HG03097 (cell line): ENCODE results near the gene CBFA2T2.

Experiments
- ATAC-seq: cut with Tn5 transposase; IDR thresholded peaks from one replicate; pipeline ENCODE4 v1.9.1; 2021; ENCODE audit not compliant: unreplicated experiment, low FRiP score

Gene CBFA2T2

DNA sequence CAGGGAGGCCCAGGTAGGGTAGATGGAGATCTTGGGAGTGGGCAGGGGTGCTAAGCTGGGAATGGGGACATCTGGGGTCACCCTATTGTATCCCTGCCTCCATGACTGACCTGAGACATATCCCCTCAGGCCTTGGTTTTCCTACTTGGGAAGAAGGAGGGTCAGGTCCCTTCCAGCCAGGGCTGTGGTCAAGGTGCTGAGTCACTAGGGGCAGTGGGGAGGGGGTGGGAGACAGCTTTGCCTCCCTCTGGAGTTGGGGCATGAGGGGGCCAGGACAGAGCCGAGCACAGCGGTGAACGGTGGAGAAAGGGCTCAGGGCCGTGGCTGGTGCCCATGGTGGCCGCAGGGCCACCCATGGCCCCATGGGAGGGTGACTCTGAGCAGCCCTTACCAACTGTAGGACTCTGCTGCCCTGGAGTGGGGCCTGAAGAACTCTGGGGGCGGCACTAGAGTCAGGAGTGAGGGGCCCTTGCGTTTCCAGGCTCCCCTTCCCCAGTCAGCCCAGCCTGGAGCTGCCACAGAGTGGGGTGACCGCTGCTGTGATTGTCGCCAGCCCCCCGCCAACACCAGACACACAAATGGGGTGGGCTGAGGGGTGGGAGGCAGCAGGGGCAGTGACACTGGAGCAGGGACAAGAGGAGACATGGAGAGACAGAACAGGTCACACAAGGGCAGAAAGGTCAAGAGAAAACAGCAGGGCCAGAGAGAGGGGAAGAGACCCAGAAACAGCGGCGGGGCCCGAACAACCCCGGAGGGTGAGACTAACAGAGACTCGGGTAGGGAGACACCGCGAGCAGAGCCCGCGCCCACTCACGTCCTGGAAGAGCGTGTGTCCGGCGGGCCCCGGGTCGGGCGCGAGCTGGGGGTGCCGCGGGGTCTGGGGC, 183.8 kb downstream of the CBFA2T2 start:
- ATAC-seq: no peak

DNA sequence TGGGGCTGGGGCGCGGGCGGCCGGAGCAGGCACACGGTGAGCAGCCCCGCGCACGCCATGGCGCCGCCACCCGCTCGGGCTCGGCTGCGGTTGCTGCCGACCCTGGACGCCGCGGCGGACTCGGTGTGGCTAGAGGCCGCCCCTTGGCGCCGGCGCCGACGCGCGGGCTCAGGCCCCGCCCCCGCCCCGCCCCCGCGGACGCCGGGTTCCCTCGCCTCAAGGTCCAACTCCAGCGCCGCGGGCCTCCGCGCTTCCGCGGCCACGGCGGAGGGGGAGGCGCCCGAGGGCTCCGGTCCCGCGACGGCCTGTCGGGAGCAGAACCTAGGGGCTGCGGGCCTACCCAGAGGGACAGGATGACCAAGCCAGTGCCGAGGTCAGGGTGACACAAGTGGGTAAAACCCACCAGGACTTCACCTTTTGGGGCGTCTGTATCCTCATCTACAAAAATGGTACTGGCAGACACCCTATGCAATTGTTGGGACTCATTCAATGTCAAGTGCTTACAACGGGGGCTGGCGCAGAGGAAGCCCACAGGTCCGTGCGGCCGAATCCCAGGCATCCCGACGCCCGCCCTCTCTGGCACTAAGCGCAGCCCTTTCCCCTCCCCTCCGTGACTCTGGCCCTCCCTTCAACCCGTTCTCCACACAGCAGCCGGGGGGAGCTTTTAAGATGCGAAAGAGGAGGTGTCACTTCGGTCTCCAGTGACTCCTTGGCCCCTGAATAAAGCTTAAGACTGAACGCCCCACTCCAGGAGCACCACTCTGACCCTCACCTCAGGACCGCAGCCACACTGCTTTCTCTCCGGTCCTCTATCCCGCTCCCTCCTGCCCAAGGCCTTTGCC, 184.6 kb downstream of the CBFA2T2 start, which contains the start of gene NECAB3:
Gene NECAB3 (minus strand): TSS at position 135 of the 842 bp plus-strand sequence. CDS start 76 bp downstream, at position 59.
- peak; percentile 41 for ATAC-seq

DNA sequence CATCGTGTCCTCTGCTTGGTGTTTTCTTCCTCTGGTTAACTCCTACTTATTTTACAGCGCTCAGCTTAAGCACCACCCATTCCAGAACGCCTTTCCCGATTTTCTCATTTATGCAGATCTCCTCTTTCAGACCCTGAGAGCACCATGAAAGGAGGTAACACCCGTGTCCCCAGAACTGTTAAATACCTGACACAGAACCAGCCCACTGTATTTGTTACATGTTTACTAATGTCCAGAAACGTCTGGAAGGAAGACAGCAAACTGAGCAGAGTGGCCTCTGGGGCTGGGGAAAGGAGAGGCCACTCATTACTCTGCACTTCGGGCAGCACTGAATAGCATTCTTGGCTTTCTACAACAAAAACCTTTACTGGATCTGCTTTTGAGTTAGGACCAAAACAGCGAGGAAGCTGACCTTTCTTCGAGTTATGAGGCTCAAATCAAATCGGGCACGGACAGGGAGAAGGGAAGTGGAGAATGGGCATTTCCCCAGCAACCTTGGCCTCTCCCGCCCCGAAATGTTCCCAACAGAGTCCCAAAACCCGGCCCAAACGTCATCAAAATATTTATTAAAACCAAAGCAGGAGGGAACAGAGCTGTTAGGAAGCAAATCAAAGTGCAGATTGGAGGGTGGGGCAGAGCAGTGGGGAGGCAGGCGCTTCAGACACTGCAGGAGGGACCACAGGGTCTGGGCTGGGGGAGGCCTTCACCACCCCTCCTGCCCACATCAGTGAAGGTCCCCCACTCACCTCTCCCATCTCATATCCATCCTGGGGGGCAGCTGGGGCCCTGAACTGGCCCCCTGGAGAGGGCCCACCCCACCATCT, 185.5 kb downstream of the CBFA2T2 start:
- ATAC-seq: no peak

DNA sequence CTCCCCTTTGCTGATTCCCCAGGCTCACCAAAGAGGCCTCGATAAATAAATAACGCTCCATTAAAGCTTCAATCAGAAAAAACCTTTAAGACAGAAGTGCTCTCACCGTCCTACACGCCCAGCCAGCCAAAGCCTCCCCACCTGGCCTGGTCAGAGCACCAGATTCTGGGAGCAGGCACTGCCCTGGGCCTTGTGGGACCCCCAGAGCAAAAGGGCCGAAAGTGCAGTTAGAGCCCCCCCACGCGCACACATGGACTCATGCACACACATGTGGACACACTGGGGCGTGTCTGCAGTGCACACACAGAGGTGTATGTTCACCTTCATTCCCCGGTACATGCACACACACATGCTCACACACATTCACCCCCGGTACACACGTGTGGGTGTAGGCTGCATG, 186.2 kb downstream of the CBFA2T2 start:
- ATAC-seq: no peak

DNA sequence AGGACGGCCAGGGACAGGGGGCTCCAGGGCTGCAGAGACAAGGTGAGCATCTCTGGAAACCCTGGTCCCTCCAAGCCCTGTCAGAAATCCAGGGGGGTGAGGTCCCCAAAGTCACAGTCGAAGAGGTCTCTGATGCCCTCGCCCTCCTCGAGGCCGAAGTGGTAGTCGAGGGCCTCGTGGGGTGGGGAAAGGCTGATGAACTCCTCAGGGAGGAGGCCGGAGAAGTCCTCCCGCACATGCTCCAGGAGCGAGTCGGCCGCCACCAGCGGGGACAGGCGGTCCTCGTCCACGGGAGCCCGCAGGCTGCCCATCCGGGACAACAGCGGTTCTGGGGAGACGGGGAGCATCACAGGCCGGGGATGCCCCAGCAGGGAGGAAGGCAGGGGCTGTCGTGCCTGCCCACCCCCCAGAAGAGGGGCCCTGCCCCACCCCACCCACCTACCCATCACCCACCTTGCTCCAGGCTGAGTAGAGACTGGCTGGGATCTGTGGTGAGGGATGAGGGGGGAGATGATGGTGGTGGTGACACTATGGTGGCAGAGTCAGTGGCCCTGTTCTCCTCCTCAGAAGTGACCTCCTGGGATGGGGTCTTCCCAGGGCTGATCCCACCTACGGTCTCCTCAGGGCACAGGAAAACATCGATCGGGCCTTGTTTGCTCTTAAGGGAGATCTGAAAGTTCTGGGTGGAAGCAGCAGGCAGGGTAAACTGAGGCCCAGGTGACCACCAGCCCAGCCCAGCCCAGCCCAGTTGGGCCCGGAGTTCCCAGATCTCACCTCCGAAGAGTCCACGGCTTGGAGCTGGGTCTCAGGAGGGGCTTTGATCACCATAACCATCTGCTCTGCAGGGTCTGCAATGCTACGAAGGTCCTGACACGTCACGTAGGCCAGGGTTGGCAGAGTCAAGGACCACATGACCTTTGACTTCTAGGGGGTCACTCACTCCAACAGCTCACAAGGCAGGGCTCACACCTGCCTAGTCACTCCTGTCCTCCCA, 187.1 kb downstream of the CBFA2T2 start:
- ATAC-seq: no peak

DNA sequence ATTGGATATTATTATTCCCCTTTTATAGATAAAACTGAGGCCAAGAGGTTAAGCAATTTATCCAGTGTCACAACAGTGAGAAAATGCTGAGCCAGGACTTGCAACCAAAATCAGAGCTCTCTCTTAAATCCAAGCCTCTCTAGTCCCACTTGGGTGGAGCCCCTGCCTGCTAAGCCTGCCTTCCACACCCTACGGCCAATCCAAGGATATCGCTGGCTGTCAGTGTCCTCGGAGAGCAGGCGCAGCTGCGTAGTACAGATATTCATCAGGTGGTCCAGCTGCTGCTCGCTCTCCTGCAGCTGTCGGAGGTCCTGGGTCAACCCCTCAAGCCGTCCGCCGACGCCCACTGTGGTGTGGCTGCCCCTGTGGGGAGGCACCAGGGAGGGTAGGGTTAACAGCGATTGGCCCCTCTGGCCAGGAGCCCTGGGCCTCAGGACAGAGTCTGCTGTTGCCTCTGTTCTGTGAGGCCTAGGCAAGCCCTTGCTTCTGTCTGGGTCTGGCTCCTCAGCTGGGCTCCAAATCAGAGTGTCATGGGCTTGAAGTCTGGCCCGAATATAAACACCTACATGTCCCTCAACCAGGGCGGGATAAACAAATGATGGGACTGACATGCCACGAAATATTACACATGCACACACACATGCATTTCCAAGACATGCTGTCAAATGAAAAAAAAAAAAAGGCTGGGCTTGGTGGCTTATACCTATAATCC, 188.3 kb downstream of the CBFA2T2 start:
- no peak for ATAC-seq

DNA sequence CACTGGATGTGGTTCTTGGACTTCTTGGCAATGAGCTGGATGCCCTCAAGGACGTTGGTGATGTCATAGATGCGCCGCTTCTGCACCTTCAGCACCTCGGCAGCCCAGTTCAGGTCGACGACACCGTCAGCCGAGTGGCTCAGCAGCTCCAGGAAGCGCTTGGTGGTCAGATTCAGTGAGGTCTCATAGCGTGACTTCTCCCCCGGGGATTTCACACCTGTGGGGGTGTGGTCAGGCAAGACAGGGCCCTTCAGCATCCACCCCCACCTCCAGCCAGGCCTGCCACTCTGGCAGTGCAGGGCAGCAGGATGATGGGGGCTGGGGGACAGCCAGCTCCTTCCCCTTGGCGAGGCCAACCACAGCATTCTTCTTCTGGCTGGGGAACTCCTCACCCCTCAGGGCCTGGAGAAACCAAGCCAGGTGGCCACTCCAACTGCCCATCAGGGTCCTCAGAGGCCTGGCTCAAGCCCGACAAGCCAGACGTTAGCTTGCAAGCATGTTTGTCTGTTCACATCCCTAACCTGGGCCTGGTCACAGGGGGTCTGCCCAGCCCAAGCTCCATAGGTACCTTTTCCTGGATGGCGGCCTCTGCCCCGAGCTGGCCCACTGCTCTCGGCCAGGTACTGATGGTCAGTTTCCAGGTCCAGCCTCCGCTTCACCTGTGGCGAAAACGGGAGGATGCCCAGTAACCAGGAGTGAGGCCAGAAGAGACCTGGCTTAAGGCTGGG, 190.0 kb downstream of the CBFA2T2 start:
- no peak for ATAC-seq

DNA sequence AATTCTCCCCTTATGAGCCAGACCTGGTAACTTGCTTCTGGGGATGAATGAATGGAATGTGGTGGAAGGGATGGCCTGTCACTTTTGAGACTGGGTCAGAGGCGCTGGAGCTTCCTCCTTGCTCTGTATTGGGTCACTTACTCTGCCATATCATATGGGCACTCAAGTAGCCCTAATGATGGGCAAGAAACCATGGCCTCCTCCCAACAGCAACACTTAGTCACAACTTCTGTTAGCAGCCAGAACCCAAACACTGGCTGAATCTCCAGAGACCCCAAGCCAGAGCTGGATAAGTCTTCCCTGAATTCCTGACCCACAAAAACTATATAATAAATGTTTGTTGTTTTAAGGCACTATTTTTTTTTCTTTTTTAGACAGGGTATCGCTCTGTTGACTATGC, 190.8 kb downstream of the CBFA2T2 start:
- ATAC-seq: no peak

DNA sequence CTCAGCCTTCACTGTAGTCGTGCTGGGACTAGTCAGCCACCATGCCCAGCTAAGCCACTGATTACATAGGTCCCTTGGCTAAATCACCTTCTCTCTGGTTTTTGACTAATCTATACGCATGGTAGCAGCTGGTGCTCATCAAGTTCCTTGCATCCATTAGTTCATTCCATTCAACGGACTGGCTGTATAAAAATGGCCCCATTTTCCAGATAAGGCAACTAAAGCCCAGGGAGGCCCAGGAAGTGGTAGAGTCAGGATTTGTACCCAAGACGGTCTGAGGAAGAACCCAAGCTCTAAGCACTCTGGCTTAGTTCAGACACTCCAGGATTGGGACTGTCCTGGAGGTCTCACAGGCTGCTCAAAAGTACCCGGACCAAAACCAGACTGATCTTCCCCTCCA, 191.4 kb downstream of the CBFA2T2 start:
- ATAC-seq: no peak

DNA sequence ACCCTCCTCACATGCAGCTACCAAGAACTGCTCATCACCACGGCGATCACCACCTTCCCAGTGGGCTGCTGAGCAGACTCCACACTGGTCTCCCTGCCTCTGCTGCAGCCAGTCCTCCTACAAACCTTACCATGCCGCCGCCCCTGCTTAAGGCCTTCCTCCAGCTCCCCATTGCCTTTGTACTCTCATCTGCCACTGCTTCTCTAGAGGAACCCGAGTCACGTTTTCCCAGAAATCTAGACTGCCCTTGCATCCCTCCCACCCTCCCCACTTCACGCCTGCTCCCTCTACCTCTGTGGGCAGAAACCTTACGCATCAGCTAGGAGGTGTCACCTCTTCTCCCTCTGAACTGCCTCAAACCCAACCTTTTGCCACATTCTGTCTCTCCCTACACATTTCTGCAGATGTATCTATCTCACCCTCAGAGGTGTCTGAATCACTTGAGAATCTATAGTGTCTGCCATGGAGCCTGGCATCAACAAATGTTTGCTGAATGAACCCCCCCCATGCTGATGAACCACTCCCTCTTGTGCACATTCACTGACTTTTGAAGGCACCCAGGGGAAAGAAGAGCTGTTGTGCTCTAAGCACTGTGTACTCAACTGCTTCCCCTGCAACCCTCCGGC, 191.9 kb downstream of the CBFA2T2 start:
- ATAC-seq: no peak

DNA sequence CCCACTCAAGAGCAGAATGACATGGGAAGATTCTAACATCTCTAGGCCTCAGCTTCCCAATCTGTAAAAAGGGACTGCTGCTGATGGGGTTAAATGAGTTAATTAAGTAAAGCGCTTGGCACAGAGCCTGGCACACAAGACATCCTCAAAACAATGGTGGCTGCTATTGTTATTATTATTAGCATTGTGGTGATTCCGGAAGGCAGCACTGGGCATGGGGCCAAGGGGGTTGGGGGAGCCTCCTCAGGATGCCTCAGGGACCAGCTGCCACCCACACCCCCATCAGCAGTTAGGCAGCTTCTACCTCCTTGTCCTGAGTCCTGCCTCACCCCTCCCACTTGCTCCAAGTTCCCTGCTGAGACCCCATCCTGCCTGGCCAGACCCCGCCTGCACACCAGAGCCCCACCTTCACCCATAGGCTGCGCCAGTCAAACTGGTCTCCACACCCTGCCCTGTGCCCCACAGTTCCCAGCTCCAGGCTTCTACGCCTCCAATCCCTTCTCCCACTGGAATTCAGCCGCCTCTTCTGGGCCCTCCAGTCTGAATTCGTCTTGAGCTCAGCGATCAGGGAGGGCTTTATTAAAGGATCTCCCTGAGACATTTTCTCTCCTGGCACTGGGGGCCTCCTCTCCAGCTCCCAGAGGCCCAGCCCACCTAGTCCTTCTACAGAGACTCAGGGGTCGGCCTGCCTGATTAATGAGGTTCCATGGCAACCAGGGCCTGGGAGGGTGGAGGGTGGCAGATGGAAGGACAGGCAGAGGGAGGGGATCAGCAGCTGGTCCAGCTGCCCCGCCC, 194.8 kb downstream of the CBFA2T2 start:
- no peak for ATAC-seq

DNA sequence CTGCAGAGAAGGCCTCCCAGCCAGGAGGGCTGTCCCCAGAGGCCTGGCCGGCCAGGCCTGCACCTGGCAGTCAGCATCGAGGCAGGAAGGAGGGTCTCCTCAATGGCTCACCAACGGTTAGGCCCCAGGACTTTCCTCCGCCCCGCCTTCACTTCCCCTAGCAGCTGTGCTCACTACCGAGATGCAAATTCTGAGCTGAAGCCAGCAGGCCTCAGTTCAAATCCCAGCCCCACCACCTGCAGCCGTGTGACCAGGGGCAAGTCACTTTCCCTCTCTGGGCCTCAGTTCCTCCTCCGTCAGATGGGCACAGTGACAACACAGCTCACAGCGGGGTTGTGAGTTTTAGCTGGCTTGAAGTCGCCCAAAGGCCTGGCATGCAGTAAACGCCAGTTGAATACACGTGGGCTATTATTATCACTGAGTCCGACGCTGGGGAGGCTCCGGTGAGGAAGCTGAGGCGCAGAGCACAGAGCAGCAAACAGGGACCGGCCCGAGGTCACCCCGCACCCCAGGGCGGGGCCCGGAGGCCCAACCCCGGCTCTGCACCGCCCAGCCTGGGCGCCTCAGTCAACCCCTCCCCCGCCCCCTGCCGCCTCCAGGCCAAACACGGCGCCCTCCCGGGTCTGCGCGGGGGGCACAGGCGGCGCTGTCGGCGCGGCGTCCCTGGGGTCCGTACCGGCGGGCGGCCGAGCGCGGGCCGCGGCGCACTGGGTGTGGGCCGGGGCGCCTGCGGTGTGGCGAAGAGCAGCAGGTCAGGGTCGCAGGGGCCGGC, 195.6 kb downstream of the CBFA2T2 start:
- peak; percentile 29 for ATAC-seq

DNA sequence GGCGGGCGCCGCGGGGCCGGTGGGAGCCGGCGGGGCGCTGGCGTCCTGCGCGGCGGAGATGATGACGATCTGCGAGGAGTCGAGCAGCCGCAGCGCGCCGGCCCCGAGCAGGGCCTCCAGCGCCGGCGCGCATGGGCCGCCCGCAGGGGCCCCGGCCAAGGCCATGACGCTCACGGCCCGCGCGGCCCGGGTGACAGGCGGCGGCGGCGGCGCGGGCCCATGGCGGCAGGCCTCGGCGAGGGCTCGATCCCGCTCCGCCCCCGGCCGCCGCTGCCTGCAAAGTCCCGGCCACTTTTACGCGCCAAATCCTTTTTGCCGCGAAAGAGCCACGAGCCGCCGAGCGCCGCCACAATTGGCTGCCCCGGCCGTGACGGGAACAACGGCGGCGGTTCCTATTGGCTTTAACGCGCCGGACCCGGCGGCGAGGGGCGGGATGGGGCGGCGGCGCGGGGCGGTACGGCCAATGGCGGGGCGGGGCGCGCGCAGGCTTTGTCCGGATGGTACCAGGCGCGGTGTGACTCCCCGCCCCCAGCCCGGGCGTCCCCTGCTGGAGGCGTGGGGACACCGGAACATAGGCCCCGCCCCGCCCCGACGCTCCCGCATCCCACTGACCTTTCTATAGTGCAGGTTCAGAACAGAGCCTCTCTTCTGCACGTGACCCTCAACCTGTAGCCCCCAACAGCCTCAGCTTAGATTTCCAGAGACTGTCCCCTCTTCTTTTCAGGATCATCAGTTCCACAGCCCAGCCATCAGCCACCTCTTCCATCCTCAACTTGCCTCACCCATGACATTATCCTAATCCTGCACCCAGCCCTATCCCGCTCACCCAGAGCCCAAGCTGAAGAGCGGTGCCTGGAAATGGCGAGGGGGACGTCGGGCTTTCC, 196.4 kb downstream of the CBFA2T2 start, which contains the start of gene E2F1:
Gene E2F1 (minus strand): TSS at position 286 of the 884 bp plus-strand sequence. CDS start 121 bp downstream, at position 165.
- ATAC-seq: peak; percentile 73

DNA sequence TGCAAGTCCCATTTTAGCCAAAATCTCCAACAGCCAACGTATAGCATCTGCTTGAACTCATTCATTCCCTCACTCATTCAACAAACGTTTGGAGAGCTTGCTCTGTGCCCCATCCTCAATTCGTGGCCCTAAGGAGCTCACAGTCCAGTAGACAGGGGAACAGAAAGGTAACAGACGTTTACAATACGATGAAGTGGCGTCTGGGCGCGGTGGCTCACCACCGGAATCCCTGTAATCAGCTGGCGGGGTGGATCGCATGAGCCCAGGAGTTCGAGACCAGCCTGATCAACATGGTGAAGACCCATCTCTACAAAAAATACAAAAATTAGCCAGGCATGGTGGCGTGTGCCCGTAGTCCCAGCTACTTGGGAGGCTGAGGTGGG, 197.1 kb downstream of the CBFA2T2 start:
- no peak for ATAC-seq

DNA sequence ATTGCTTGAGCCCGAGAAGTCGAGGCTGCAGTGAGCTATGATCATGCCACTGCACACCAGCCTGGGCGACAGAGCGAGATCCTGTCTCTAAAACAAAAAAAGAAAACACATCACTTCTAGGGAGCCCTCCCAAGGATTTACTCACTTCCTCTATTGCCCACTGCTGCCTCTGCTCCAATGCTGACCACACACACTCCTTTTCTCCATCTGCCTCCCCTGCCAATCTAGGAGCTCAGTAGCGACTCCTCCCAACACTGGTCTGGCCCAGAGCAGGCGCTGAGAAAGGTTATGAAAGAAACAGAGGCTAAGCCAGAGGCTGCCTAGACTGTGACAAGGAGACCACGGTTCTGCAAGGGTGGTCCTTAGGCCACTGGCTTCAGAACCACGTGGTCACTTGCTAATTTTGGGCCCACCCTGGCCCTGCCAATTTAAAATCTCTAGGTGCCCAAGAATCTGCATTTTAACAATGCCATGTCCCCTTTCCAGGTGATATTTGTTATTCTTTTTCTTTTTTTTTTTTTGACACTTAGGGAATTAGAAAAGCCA, 197.5 kb downstream of the CBFA2T2 start:
- ATAC-seq: no peak
